C4-2B (cell line): ENCODE data around the gene HECW1.
A peak's percentile ranks its signal among the peaks of the same experiment; 100 is the strongest.

ENCODE experiments used
- H3K27ac ChIP-seq: fragments of 450-650 bp; 2 replicates; pipeline ENCODE4 v1.5.1; 2017
- ZFX ChIP-seq: fragments of 450-650 bp; IDR thresholded peaks from 2 replicates; pipeline ENCODE4 v1.6.1; 2017
- TF ChIP-seq, protein P1 (sequence below): fragments of 450-650 bp; conservative IDR thresholded peaks from 2 replicates; pipeline ENCODE4 v1.5.1; 2017; ENCODE audit warnings: mild to moderate bottlenecking

Gene HECW1

DNA sequence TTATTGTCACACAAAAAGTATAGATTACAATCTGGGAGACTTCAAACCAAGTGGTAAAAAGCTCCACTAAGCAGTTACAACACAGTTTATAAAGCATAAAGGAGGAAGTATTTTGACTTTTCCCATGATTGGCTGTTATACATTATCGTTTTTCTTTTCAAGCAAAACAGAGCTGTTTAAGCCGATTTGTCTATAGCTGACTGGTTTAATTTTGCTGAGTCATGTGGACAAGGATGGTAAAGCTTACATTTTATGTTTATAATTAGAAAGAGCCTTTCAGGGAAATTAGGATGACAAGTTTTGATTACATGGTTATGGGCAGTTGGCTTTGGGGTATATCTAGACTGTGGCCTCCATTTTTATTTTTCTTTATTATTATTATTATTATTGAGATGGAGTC, 318.0 kb downstream of the HECW1 start:
- no peak overlapping the region for H3K27ac ChIP-seq
- no peak for TF ChIP-seq ZFX
- TF ChIP-seq, protein P1, sequence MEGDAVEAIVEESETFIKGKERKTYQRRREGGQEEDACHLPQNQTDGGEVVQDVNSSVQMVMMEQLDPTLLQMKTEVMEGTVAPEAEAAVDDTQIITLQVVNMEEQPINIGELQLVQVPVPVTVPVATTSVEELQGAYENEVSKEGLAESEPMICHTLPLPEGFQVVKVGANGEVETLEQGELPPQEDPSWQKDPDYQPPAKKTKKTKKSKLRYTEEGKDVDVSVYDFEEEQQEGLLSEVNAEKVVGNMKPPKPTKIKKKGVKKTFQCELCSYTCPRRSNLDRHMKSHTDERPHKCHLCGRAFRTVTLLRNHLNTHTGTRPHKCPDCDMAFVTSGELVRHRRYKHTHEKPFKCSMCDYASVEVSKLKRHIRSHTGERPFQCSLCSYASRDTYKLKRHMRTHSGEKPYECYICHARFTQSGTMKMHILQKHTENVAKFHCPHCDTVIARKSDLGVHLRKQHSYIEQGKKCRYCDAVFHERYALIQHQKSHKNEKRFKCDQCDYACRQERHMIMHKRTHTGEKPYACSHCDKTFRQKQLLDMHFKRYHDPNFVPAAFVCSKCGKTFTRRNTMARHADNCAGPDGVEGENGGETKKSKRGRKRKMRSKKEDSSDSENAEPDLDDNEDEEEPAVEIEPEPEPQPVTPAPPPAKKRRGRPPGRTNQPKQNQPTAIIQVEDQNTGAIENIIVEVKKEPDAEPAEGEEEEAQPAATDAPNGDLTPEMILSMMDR, result no peak

DNA sequence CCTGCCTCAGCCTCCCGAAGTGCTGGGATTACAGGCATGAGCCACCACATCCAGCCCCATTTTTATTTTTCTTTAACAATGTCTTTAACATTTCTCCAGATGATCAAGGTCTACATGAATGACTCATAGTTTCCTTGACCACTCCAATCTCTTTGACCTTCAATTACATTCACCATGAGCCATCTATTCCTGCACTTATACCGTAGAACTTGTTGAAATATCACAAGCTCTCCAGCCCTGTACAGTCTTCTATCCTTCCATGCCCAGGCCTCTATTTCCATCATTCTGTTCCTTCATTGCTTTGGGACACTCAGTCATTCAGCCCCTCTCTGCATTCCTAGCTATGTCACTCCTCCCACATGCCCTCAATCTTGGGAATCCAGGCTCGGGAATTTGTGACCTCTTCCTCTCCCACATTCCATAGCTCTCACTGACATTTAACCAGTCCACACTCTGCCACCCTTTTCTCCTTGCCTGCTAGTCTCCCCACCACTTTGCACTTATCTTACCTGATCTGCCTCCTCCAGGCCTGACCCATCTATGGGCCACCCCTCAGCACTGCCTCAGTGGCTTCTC, 318.7 kb downstream of the HECW1 start:
- TF ChIP-seq, protein P1, result no peak
- no peak for TF ChIP-seq ZFX
- no peak overlapping the region for H3K27ac ChIP-seq

DNA sequence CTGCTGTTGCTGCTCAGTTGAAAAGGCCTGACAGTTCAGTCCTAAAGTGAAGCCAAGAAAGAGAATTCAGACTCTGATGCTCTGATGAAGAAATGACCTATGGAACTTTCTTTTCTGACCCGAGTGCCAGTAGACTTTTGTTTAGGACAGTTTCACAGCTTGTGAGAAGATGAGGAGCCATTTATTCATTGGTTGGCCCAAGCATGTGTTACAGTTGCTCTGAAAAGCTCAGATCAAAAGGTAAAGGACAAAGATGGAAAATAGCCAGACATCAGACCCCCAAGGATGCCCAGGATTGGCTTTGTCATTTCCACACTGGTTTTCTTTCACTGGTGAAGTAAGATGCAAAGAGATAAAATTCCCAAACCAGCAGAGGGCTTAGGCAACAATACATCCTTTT, 321.2 kb downstream of the HECW1 start:
- no peak for TF ChIP-seq ZFX
- TF ChIP-seq, protein P1, result no peak
- H3K27ac ChIP-seq, result no peak overlapping the region

DNA sequence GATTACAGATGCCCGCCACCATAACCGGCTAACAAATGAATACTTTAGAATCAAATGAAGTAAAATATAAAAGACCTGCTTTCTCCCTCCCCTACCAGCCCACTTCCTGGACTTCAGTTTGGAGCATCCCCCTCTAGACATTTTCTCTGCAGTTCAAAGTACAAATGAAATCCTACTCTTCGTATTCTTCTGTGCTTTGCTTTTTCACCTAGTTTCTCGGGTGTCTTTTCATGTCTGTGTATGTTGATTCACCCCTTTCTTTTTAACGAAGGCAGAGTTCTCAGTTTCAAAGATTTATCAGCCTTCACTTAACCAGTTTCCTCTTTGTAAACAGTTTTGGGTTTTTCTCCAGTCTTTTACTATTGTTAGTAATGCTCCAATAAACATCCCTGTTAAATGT, 324.6 kb downstream of the HECW1 start:
- H3K27ac ChIP-seq, result no peak overlapping the region
- TF ChIP-seq ZFX, result no peak
- TF ChIP-seq, protein P1, result no peak

DNA sequence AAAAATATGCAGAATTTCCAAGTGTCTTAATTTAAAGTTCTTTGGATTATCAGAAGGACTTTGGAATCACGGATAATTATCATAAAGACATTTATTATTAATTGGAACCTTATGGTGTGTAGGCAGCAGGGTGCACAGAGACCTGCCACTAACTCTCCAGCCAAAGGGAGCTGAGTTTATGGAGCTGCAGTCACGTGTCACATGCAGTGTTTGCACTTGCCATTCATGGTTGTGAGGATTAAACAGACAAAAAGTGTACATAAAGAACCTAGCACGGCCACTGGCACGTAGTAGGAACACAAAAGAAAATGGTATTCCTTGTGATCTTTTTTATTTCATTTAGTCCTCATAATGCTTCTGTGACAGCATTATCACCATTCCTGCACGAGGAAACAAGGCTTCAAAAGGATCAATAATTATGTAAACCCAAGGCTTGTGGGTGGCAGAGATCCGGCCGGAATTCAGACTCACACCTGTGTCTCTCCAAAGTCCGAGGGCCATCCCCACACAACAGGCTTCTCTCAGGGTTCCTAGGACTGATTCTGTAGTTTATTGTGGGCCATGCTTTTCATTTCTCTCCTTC, 326.5 kb downstream of the HECW1 start:
- no peak overlapping the region for H3K27ac ChIP-seq
- TF ChIP-seq, protein P1, result no peak
- TF ChIP-seq ZFX, result no peak

DNA sequence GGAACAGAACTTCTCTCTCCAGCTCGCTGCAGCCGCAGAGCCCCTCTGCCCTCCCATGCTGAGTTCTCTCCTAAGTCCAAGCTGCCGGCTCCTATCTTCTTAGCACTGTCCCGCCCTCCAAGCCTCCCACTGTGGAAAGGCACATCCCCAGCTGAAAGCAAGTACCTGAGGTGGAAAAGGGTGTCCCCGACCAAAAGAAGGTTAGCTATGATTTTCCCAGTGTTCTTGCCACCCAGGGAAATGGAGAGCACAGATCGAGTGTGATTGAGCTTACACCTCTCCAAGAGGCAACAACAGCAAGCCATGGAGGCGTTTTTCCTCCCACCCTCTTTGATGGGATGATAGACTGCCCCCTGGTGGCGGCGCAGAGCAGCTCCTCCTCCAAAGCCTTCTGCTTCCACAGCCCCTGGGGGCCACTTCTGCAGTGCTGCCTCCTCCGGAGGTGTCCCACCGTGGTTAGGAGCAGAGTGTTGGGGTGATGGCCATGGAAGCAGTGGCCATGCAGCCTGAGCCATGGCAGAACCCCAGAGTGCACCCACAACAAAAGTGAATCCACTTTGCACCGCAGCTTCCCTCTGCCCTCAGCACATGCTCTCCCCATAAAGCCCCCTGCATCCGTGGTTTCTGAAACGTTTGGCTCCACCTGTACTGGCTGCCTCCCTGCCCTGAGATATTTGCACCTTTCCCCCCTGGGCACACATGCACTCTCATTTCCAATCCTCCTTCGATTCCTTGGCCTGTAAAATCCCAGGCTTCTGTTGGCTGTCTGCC, 327.4 kb downstream of the HECW1 start:
- H3K27ac ChIP-seq, result no peak overlapping the region
- TF ChIP-seq ZFX, result no peak
- TF ChIP-seq, protein P1, result peak; percentile 96
